Measurements from ENCODE around the gene ABCD3. TPM values are rescaled to one million over a fixed set of nuclear protein-coding genes. Genes with fewer than 3 reads are reported as not detected.
A peak's percentile ranks its signal among the peaks of the same experiment; 100 is the strongest.

Gene ABCD3
- total and polyA plus RNA-seq, 3 donors from 2014 or later: 27.0 to 45.6 (median 45.2) TPM

DNA sequence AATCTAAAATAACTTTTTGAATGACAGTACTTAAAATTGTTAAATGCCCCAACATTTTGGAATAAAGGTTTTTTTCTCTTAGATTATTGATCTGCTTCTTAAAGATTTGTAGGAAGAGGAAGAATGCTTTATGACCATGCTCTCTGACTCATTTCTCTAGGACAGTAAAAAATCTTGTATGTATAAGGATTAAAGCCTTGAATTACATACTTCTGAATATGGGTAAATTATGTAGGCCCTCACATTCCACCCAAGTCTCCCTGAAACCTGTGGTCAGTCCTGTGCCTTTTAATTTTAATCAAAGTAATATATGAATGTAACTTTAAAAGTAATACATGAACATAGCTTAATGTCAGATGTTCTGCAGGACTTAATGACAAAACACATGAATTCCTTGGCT, 50.5 kb downstream of the ABCD3 start:
- Histone ChIP-seq H3K9me3 (no peaks in the 10 kb centered on the region), H3K27ac (no peak overlapping the region), H3K36me3 (ENCODE audit: low read depth, missing control alignments) (no peaks in the 10 kb centered on the region), H3K4me1 (no peaks in the 10 kb centered on the region), H3K27me3 (no peaks in the 10 kb centered on the region), H3K4me3 (no peak overlapping the region)
- TF ChIP-seq POLR2A (IDR thresholded peaks at IDR 0.05): no peak
- TF ChIP-seq, protein P1, sequence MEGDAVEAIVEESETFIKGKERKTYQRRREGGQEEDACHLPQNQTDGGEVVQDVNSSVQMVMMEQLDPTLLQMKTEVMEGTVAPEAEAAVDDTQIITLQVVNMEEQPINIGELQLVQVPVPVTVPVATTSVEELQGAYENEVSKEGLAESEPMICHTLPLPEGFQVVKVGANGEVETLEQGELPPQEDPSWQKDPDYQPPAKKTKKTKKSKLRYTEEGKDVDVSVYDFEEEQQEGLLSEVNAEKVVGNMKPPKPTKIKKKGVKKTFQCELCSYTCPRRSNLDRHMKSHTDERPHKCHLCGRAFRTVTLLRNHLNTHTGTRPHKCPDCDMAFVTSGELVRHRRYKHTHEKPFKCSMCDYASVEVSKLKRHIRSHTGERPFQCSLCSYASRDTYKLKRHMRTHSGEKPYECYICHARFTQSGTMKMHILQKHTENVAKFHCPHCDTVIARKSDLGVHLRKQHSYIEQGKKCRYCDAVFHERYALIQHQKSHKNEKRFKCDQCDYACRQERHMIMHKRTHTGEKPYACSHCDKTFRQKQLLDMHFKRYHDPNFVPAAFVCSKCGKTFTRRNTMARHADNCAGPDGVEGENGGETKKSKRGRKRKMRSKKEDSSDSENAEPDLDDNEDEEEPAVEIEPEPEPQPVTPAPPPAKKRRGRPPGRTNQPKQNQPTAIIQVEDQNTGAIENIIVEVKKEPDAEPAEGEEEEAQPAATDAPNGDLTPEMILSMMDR (IDR thresholded peaks at IDR 0.05): no peak
- DNase-seq: no peak
- intact Hi-C loops (cut with DNase I; ENCODE audit: low total_unique reads): no loop called here

DNA sequence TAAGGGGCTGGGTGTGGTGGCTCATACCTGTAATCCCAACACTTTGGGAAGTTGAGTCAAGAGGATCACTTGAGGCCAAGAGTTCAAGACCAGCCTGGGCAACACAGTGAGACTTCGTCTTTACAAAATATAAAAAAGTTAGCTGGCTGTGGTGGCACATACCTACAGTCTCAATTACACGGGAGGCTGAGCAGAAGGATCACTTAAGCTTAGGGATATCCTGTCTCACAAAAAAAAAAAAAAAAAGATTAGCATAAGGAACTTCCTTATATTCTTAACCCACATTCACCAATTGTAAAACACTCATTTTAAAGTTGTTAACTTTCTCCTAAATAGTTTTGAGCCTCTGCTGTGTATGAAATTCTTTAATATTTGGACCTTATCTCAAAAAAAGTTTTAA, 53.1 kb downstream of the ABCD3 start:
- Histone ChIP-seq H3K4me3 (no peak overlapping the region), H3K4me1 (no peaks in the 10 kb centered on the region), H3K27ac (no peak overlapping the region), H3K9me3 (no peaks in the 10 kb centered on the region), H3K27me3 (no peaks in the 10 kb centered on the region), H3K36me3 (ENCODE audit: low read depth, missing control alignments) (no peaks in the 10 kb centered on the region)
- 93 to 97% methylated on average over 2 of the region's 2 CpGs for WGBS, 2 donors
- no peak for TF ChIP-seq POLR2A (IDR thresholded peaks at IDR 0.05)
- TF ChIP-seq, protein P1 (IDR thresholded peaks at IDR 0.05): no peak
- intact Hi-C loops (cut with DNase I; ENCODE audit: low total_unique reads): no loop called here
- no peak for DNase-seq

DNA sequence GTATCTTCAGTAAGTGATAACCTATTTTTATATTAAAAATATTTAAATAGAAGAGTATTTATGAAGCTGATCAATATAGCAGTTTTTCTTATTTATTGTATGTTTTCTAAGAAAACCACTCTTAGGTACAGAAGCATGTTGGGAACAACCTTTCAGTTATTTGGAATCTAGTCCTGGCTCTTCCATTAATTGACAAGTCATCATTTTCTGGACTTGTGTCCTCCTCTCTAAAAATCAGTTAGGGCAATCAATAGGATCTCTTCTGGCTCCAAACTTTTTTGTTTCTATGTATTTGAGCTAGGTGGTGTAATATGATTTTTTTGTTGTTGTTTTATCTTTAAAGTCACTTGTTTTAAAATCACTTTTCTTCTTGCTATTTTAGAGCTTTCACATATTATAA, 57.0 kb downstream of the ABCD3 start:
- Histone ChIP-seq H3K9me3 (no peaks in the 10 kb centered on the region), H3K27me3 (no peaks in the 10 kb centered on the region), H3K27ac (no peak overlapping the region), H3K4me3 (no peak overlapping the region), H3K36me3 (ENCODE audit: low read depth, missing control alignments) (no peaks in the 10 kb centered on the region), H3K4me1 (no peaks in the 10 kb centered on the region)
- intact Hi-C loops (cut with DNase I; ENCODE audit: low total_unique reads): no loop called here
- no peak for TF ChIP-seq POLR2A (IDR thresholded peaks at IDR 0.05)
- TF ChIP-seq, protein P1 (IDR thresholded peaks at IDR 0.05): no peak
- DNase-seq: no peak

- Histone ChIP-seq H3K36me3 (ENCODE audit: low read depth, missing control alignments) (peaks cover 3% of the 10 kb centered on the region), H3K4me1 (no peaks in the 10 kb centered on the region), H3K4me3 (no peak overlapping the region), H3K27ac (no peak overlapping the region), H3K9me3 (no peaks in the 10 kb centered on the region), H3K27me3 (no peaks in the 10 kb centered on the region)
- TF ChIP-seq POLR2A (IDR thresholded peaks at IDR 0.05): no peak
- 83 to 89% methylated on average over 3 of the region's 3 CpGs for WGBS, 2 donors
- intact Hi-C loops (cut with DNase I; ENCODE audit: low total_unique reads): loop anchor here (5.0 kb wide), 1 partner anchor 328 kb away; no protein-coding TSS in a partner anchor
- no peak for DNase-seq
These were observed 61.5 kb downstream of the ABCD3 start for GRCh38 chr1:94479682-94480081.

- Histone ChIP-seq H3K27ac (no peak overlapping the region), H3K4me1 (no peaks in the 10 kb centered on the region), H3K27me3 (no peaks in the 10 kb centered on the region), H3K36me3 (ENCODE audit: low read depth, missing control alignments) (peaks cover 3% of the 10 kb centered on the region), H3K9me3 (no peaks in the 10 kb centered on the region), H3K4me3 (no peak overlapping the region)
- peak; percentile 57 for DNase-seq
- intact Hi-C loops (cut with DNase I; ENCODE audit: low total_unique reads): loop anchor here (5.0 kb wide), 1 partner anchor 326 kb away; no protein-coding TSS in a partner anchor
- 17 to 22% methylated on average over 4 of the region's 4 CpGs for WGBS, 2 donors
- no peak for TF ChIP-seq POLR2A (IDR thresholded peaks at IDR 0.05)
- TF ChIP-seq, protein P1 (IDR thresholded peaks at IDR 0.05): peak; percentile 60 to 82 (median 76)
These were observed 63.3 kb downstream of the ABCD3 start for GRCh38 chr1:94481473-94481933.
